GM12892 (cell line): Measurements from ENCODE around the gene LHFPL3.

Experiments used
- DNase-seq: peaks from one replicate; pipeline ENCODE4 v3.0.0; 2011; ENCODE audit not compliant: insufficient read length
- FAIRE-seq: peaks from 2 replicates; lab custom pipeline; 2011; peaks lifted over from hg19 to GRCh38; lab: Jason Lieb, UNC
- POLR2A ChIP-seq: IDR thresholded peaks from 2 replicates; pipeline ENCODE4 v1.6.1; 2011; ENCODE audit warnings: low read depth, low read length, control low read depth
- POLR2AphosphoS5 ChIP-seq: IDR thresholded peaks from 2 replicates; pipeline ENCODE4 v1.6.1; 2011; ENCODE audit warnings: low read depth, low read length, control low read depth
- TAF1 ChIP-seq: IDR thresholded peaks from 2 replicates; pipeline ENCODE4 v1.6.1; 2011; ENCODE audit warnings: low read depth, mild to moderate bottlenecking, control low read depth, low read length, borderline replicate concordance

Gene LHFPL3

GRCh38 chr7:104767826-104768536 lies 439.6 kb downstream of the LHFPL3 start:
- FAIRE-seq (no peak), DNase-seq (no peak)
- TF ChIP-seq TAF1, result no peak

- no peak for DNase-seq
- no peak for FAIRE-seq
- TF ChIP-seq POLR2AphosphoS5, result no peak
- TF ChIP-seq TAF1, result no peak
- TF ChIP-seq POLR2A, result no peak
Measured at GRCh38 chr7:104772405-104773345, 444.3 kb downstream of the LHFPL3 start.

GRCh38 chr7:104773796-104774195 lies 445.4 kb downstream of the LHFPL3 start:
- TF ChIP-seq TAF1, result no peak
- TF ChIP-seq POLR2A, result no peak
- no peak for TF ChIP-seq POLR2AphosphoS5
- DNase-seq, result no peak
- no peak for FAIRE-seq

DNA sequence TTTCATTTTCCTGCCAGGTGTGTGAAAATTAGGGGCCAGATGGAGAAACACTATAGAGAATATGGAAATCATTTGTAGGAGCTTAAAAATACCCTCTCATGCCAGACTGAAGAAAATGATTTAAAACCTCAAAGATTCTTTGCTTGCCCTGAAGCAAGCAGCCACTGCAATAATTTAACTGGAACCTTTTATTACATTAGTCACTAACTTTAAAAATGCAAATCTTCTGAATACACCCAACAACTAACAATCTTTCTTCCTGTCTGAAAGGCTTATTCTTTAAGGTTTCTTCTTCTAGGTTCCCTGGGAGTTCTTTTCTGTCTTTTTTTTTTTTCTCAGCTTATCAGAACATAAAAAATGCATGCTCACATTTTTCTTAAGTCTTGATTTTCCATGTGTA lies 447.1 kb downstream of the LHFPL3 start:
- no peak for DNase-seq
- no peak for FAIRE-seq
- TF ChIP-seq POLR2A (no peak), TAF1 (no peak), POLR2AphosphoS5 (no peak)

DNA sequence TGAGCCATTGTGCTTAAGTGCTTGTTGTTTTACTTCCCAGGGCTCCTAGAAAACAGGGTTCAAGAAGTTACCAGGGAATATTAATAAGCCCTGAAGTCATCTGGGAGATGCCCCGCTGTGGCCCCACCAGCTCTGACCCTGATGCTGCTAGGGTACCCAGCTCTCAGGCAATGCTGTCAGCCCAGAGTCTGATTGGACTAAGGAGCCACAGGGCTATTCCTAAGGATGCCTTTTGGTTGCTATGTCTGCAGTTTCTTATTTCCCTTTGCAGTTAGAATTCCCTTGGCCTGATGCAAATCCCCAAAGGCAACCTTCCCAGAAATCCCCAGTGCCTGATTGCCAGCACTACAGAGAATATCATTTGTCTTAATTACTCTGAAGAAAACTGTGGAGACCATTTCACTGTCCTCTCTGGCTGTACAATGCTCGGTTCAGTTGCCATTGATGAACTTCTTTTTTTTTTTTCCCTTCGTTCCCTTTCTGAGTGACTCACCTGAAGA lies 448.9 kb downstream of the LHFPL3 start:
- no peak for DNase-seq
- TF ChIP-seq POLR2A, result no peak
- no peak for TF ChIP-seq TAF1
- no peak for TF ChIP-seq POLR2AphosphoS5
- FAIRE-seq, result no peak

DNA sequence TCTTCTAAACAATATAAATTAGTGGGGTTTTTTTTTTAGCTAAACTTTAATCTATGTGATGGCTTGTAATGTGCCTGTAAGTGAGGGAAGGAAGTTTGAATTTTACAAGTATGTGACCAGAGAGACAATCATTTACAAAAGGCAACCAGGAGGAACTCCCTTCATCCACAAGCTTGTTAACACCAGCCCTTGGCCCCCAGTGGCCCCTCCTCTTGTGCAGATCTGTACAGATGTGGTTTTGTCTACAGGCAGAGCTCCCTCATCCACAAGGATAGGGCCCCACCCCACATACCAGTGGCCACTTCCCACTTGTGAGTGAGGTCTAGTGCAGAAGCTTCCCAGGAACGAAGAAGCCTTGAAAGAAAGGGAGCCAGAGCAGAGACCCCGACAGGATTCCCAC lies 451.5 kb downstream of the LHFPL3 start:
- no peak for FAIRE-seq
- TF ChIP-seq POLR2AphosphoS5, result no peak
- TF ChIP-seq POLR2A, result no peak
- no peak for TF ChIP-seq TAF1
- DNase-seq, result no peak

- DNase-seq, result no peak
Measured at GRCh38 chr7:104784686-104785085, 456.3 kb downstream of the LHFPL3 start.

DNA sequence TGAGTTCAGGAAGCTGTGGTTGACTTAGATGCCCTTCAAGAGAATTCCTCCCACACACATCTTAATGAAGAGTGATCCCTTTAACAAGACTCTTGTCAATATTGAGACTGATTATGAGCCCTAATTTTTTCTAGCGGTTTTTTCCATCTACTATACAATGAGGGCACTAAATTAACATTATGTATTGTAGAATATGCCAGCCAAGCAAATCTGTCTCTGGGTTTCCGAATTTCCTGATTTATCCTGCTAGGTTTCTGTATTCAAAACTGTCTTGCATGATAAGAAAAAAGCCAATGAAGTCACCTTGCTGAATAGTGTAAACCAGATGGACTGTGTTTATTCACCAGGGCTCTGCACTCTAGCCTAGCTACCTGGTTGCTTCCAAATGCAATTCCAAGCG lies 461.4 kb downstream of the LHFPL3 start:
- TF ChIP-seq TAF1 (no peak), POLR2A (no peak), POLR2AphosphoS5 (no peak)
- FAIRE-seq, result no peak
- DNase-seq, result no peak

More at GRCh38 chr7:104784686-104785085, 456.3 kb downstream of the LHFPL3 start:
- no peak for FAIRE-seq
- TF ChIP-seq POLR2AphosphoS5 (no peak), TAF1 (no peak), POLR2A (no peak)

DNA sequence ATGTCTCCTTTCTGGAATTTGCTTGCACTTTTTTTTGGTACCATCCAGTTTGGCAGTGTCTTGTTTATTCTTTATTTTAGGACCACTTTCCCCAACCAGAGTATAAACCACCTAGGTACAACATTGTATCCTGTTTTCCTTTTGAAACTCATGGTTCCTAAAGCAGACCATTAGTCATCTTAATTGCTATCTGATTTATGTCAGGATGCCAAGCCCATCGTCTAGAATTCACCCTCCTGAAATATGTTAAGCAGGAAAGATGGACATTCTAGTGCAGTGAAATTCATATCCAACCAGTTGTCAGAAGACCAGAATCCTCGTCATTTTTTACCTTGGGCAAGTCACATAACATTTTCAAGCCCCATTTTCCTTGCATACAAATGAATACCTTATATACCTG lies 462.0 kb downstream of the LHFPL3 start:
- FAIRE-seq (no peak), DNase-seq (no peak)
- TF ChIP-seq POLR2AphosphoS5 (no peak), POLR2A (no peak)

DNA sequence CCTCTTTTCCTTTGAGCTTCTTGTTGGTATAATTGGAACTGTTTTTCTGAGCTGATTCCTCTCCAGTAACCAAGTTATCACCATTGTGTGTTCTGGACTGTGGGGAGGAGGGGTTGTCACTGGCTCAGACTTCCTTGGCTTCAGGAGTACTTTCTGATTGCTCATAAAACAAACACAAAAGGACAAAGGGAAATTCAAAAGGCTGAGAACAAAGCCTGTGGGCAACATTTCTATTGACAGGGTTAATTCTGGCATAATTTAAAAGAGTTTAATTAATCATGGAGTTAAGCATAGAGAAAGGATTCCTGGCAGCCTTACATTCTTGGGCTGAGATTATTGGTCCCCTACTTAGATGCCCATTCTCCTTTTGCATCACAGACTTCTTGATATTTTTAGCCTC lies 462.7 kb downstream of the LHFPL3 start:
- TF ChIP-seq POLR2AphosphoS5, result no peak
- no peak for TF ChIP-seq POLR2A
- no peak for TF ChIP-seq TAF1
- FAIRE-seq (no peak), DNase-seq (no peak)

DNA sequence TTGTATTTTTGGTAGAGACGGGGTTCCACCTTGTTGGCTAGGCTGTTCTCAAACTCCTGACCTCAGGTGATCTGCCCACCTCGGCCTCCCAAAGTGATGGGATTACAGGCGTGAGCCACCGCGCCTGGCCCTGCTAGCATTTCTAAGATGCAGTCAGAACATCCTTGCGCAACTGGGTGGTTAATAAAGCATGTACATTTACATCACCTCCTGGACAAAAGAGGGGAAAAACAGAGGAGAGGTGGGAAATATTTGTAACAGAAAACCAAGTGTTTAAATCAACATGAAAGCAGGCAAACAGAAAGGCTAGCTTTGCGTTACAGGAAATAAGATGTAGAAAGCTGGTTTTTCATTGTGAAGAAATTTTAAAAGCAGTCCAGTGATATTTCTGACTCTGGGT lies 464.7 kb downstream of the LHFPL3 start:
- FAIRE-seq (no peak), DNase-seq (no peak)
- TF ChIP-seq TAF1 (no peak), POLR2AphosphoS5 (no peak), POLR2A (no peak)
